ENCODE data around the gene NRF1. TPM values are rescaled to one million over a fixed set of nuclear protein-coding genes. Genes with fewer than 3 reads are reported as not detected.

The NRF1 gene
- total and polyA plus RNA-seq, 2 of the 13 experiments (the other 11 are each of a cell fraction or from before 2014, with no cell fraction given): 9.3 to 10.1 TPM

DNA sequence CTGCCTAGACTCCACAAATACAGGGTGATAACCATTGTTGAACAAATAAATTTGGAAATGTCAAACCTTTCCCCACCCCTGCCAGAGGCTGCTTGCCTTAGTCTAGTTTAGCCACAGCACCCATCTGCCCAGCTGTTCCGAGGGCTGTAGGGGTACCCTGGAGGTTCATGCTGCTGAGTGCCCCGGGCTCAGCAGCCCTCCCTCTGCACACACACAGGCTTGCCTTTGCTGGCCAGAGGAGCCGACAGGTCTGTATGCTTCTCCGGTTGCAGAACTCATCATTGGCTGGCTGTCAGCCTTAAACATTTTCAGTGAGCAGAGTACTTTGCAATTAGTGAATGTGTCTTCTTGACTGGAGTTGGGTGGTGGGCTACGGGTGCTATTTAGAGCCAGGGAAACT is 122.9 kb downstream of the NRF1 start:
- no peak for ATAC-seq

More for the DNA sequence above, 122.9 kb downstream of the NRF1 start:
- Histone ChIP-seq H3K9me3 (ENCODE audit: low read length) (no peaks in the 10 kb centered on the region), H3K4me2 (ENCODE audit: low read depth, low read length) (no peak overlapping the region), H3K27me3 (ENCODE audit: control insufficient read depth in 1 of 2, insufficient read depth in 2 of 2, low read length in 2 of 2) (no peaks in the 10 kb centered on the region), H3K27ac (ENCODE audit: extremely low read length, insufficient read depth, low read length) (no peak overlapping the region), H3K9ac (ENCODE audit: insufficient read depth, low read depth, low read length) (no peak overlapping the region), H3K4me3 (replicated peaks in 1 of 3; ENCODE audit: insufficient read depth in 1 of 3, low read depth in 2 of 3, low read length in 3 of 3) (no peak overlapping the region), H3K36me3 (replicated peaks in 1 of 2; ENCODE audit: control insufficient read depth in 1 of 2, insufficient read depth in 2 of 2, low read length in 2 of 2) (peaks cover 7 to 24% of the 10 kb centered on the region in 2 experiments; a peak in 4 of 5 replicates), H4K20me1 (ENCODE audit: insufficient read depth, low read length) (no peaks in the 10 kb centered on the region), H2AFZ (ENCODE audit: low read length) (no peak overlapping the region), H3K4me1 (ENCODE audit: insufficient read depth, low read length) (no peaks in the 10 kb centered on the region), H3K79me2 (ENCODE audit: insufficient read depth, low read length) (no peaks in the 10 kb centered on the region)
- POLR2A ChIA-PET: no interaction called here
- in situ Hi-C loops (cut with HindIII; ENCODE audit: extremely low pct_ligation_motif_present, low pct_unique_long_range_greater_than_20kb) (no loop called here), intact Hi-C loops (cut with micrococcal nuclease; ENCODE audit: unreplicated experiment) (no loop called here)
- DNase-seq (ENCODE audit: low spot score) (no peak), FAIRE-seq (no peak)
- WGBS (ENCODE audit: low lambda C conversion rate): 100% methylated on average over 5 of the region's 5 CpGs
- no TSS peak for BruUV-seq (replicated peaks)
- CTCF ChIA-PET (ENCODE audit: low intra/inter-chr PET ratio, low total read pairs): no interaction called here
- TF ChIP-seq ZSCAN22 (CRISPR knock-in tag; IDR thresholded peaks at IDR 0.05) (no peak), ZNF280B (CRISPR knock-in tag; IDR thresholded peaks at IDR 0.05; ENCODE audit: borderline replicate concordance) (no peak), ZNF484 (CRISPR knock-in tag; IDR thresholded peaks at IDR 0.05; ENCODE audit: borderline replicate concordance, low read depth) (no peak), NKX3-1 (CRISPR knock-in tag; IDR thresholded peaks at IDR 0.05) (no peak), MTF2 (CRISPR knock-in tag; IDR thresholded peaks at IDR 0.05; ENCODE audit: borderline replicate concordance) (no peak), GTF3A (CRISPR knock-in tag; conservative IDR thresholded peaks at IDR 0.05) (no peak), MBNL3 (CRISPR knock-in tag; conservative IDR thresholded peaks at IDR 0.05) (no peak), ZNF432 (CRISPR knock-in tag; IDR thresholded peaks at IDR 0.05; ENCODE audit: borderline replicate concordance) (no peak), SIN3A (IDR thresholded peaks at IDR 0.05; ENCODE audit: borderline replicate concordance, low read depth, low read length) (no peak), NFYC (CRISPR knock-in tag; IDR thresholded peaks at IDR 0.05) (no peak), CAMTA2 (CRISPR knock-in tag; IDR thresholded peaks at IDR 0.05; ENCODE audit: borderline replicate concordance) (no peak), SYNCRIP (IDR thresholded peaks at IDR 0.05; ENCODE audit: insufficient read depth, low read depth, low read length) (no peak), PHF21A (CRISPR knock-in tag; IDR thresholded peaks at IDR 0.05) (no peak), ZNF784 (CRISPR knock-in tag; IDR thresholded peaks at IDR 0.05; ENCODE audit: borderline replicate concordance) (no peak)
- TF ChIP-seq, protein P1, sequence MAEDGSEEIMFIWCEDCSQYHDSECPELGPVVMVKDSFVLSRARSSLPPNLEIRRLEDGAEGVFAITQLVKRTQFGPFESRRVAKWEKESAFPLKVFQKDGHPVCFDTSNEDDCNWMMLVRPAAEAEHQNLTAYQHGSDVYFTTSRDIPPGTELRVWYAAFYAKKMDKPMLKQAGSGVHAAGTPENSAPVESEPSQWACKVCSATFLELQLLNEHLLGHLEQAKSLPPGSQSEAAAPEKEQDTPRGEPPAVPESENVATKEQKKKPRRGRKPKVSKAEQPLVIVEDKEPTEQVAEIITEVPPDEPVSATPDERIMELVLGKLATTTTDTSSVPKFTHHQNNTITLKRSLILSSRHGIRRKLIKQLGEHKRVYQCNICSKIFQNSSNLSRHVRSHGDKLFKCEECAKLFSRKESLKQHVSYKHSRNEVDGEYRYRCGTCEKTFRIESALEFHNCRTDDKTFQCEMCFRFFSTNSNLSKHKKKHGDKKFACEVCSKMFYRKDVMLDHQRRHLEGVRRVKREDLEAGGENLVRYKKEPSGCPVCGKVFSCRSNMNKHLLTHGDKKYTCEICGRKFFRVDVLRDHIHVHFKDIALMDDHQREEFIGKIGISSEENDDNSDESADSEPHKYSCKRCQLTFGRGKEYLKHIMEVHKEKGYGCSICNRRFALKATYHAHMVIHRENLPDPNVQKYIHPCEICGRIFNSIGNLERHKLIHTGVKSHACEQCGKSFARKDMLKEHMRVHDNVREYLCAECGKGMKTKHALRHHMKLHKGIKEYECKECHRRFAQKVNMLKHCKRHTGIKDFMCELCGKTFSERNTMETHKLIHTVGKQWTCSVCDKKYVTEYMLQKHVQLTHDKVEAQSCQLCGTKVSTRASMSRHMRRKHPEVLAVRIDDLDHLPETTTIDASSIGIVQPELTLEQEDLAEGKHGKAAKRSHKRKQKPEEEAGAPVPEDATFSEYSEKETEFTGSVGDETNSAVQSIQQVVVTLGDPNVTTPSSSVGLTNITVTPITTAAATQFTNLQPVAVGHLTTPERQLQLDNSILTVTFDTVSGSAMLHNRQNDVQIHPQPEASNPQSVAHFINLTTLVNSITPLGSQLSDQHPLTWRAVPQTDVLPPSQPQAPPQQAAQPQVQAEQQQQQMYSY (CRISPR knock-in tag; IDR thresholded peaks at IDR 0.05): no peak
- TF ChIP-seq, protein P2, sequence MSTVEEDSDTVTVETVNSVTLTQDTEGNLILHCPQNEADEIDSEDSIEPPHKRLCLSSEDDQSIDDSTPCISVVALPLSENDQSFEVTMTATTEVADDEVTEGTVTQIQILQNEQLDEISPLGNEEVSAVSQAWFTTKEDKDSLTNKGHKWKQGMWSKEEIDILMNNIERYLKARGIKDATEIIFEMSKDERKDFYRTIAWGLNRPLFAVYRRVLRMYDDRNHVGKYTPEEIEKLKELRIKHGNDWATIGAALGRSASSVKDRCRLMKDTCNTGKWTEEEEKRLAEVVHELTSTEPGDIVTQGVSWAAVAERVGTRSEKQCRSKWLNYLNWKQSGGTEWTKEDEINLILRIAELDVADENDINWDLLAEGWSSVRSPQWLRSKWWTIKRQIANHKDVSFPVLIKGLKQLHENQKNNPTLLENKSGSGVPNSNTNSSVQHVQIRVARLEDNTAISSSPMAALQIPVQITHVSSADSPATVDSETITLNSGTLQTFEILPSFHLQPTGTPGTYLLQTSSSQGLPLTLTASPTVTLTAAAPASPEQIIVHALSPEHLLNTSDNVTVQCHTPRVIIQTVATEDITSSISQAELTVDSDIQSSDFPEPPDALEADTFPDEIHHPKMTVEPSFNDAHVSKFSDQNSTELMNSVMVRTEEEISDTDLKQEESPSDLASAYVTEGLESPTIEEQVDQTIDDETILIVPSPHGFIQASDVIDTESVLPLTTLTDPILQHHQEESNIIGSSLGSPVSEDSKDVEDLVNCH (CRISPR knock-in tag; IDR thresholded peaks at IDR 0.05): no peak
- TF ChIP-seq, protein P3, sequence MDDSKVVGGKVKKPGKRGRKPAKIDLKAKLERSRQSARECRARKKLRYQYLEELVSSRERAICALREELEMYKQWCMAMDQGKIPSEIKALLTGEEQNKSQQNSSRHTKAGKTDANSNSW (CRISPR knock-in tag; IDR thresholded peaks at IDR 0.05; ENCODE audit: borderline replicate concordance): no peak
